Measurements from ENCODE around the gene GIN1.

GIN1 gene

DNA sequence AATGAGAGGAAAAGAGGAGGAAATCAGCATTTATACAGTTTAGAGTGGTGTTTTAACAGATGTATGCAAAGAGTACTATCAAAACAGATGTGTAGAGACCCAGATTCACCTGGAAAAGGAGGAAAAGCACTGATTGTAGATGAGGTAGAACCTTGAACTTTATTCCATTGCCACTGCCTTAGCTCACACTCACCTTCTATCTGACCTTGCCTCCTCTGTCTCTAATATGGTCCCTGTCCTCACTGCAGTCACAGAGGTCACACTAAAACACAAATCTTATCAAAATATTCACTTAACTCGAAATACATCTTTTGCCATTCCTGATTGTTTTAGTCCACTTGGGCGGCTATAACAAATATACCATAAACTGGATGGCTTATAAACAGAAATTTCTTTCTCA, 7.0 kb downstream of the GIN1 start:
- H3K4me1 ChIP-seq (ENCODE audit: insufficient read depth, poor library complexity, severe bottlenecking), result no peaks in the 10 kb centered on the region
- no peak overlapping the region for H3K27ac ChIP-seq (ENCODE audit: poor library complexity, severe bottlenecking)
- ATAC-seq (ENCODE audit: low read depth), result no peak
- TF ChIP-seq CTCF (IDR thresholded peaks at IDR 0.05; ENCODE audit: poor library complexity, severe bottlenecking), result no peak
- H3K9me3 ChIP-seq (ENCODE audit: severe bottlenecking), result no peaks in the 10 kb centered on the region
- no peak for DNase-seq (ENCODE audit: low spot score)
- H3K27me3 ChIP-seq (ENCODE audit: insufficient read depth, poor library complexity, severe bottlenecking), result no peaks in the 10 kb centered on the region
- no peaks in the 10 kb centered on the region for H3K36me3 ChIP-seq (ENCODE audit: low read depth)
- no peak overlapping the region for H3K4me3 ChIP-seq (ENCODE audit: severe bottlenecking)

GRCh38 chr5:103111468-103111867, 8.5 kb downstream of the GIN1 start:
- ATAC-seq (ENCODE audit: low read depth), result no peak
- no peaks in the 10 kb centered on the region for H3K9me3 ChIP-seq (ENCODE audit: severe bottlenecking)
- H3K4me1 ChIP-seq (ENCODE audit: insufficient read depth, poor library complexity, severe bottlenecking), result no peaks in the 10 kb centered on the region
- TF ChIP-seq CTCF (IDR thresholded peaks at IDR 0.05; ENCODE audit: poor library complexity, severe bottlenecking), result no peak
- H3K27ac ChIP-seq (ENCODE audit: poor library complexity, severe bottlenecking), result no peak overlapping the region
- H3K4me3 ChIP-seq (ENCODE audit: severe bottlenecking), result no peak overlapping the region
- H3K27me3 ChIP-seq (ENCODE audit: insufficient read depth, poor library complexity, severe bottlenecking), result no peaks in the 10 kb centered on the region
- DNase-seq (ENCODE audit: low spot score), result no peak
- peaks cover 5% of the 10 kb centered on the region for H3K36me3 ChIP-seq (ENCODE audit: low read depth)

DNA sequence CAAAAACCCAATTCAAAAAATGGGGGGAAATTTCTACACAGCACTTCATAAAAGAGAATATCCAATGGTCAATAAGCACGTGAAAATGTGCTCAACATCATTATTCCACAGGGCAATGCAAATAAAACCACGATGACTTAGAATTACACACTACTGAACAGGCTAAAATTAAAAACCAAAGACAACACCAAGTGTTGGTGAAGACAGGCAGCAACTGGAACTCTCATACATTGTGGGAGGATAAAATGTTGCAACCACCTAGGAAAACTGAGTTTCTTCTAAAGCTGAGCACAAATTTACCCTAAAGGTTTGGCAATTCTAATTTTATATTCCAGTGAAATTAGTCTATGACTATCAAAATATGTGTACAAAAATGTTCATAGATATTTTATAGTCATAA, 9.5 kb downstream of the GIN1 start:
- no peak for DNase-seq (ENCODE audit: low spot score)
- Histone ChIP-seq H3K27me3 (ENCODE audit: insufficient read depth, poor library complexity, severe bottlenecking) (no peaks in the 10 kb centered on the region), H3K4me1 (ENCODE audit: insufficient read depth, poor library complexity, severe bottlenecking) (no peaks in the 10 kb centered on the region), H3K27ac (ENCODE audit: poor library complexity, severe bottlenecking) (no peak overlapping the region), H3K36me3 (ENCODE audit: low read depth) (peaks cover 14% of the 10 kb centered on the region), H3K4me3 (ENCODE audit: severe bottlenecking) (no peak overlapping the region), H3K9me3 (ENCODE audit: severe bottlenecking) (no peaks in the 10 kb centered on the region)
- no peak for ATAC-seq (ENCODE audit: low read depth)
- TF ChIP-seq CTCF (IDR thresholded peaks at IDR 0.05; ENCODE audit: poor library complexity, severe bottlenecking), result no peak

GRCh38 chr5:103109277-103109676, 10.7 kb downstream of the GIN1 start:
- no peak overlapping the region for H3K27ac ChIP-seq (ENCODE audit: poor library complexity, severe bottlenecking)
- no peaks in the 10 kb centered on the region for H3K4me1 ChIP-seq (ENCODE audit: insufficient read depth, poor library complexity, severe bottlenecking)
- no peaks in the 10 kb centered on the region for H3K27me3 ChIP-seq (ENCODE audit: insufficient read depth, poor library complexity, severe bottlenecking)
- TF ChIP-seq CTCF (IDR thresholded peaks at IDR 0.05; ENCODE audit: poor library complexity, severe bottlenecking), result no peak
- no peak for ATAC-seq (ENCODE audit: low read depth)
- no peaks in the 10 kb centered on the region for H3K9me3 ChIP-seq (ENCODE audit: severe bottlenecking)
- no peak for DNase-seq (ENCODE audit: low spot score)
- peaks cover 23% of the 10 kb centered on the region for H3K36me3 ChIP-seq (ENCODE audit: low read depth)
- H3K4me3 ChIP-seq (ENCODE audit: severe bottlenecking), result no peak overlapping the region

GRCh38 chr5:103108086-103108485, 11.9 kb downstream of the GIN1 start:
- H3K27me3 ChIP-seq (ENCODE audit: insufficient read depth, poor library complexity, severe bottlenecking), result no peaks in the 10 kb centered on the region
- ATAC-seq (ENCODE audit: low read depth) (no peak), DNase-seq (ENCODE audit: low spot score) (no peak)
- no peak for TF ChIP-seq CTCF (IDR thresholded peaks at IDR 0.05; ENCODE audit: poor library complexity, severe bottlenecking)
- no peak overlapping the region for H3K4me3 ChIP-seq (ENCODE audit: severe bottlenecking)
- H3K4me1 ChIP-seq (ENCODE audit: insufficient read depth, poor library complexity, severe bottlenecking), result no peaks in the 10 kb centered on the region
- peaks cover 33% of the 10 kb centered on the region for H3K36me3 ChIP-seq (ENCODE audit: low read depth)
- H3K27ac ChIP-seq (ENCODE audit: poor library complexity, severe bottlenecking), result no peak overlapping the region
- H3K9me3 ChIP-seq (ENCODE audit: severe bottlenecking), result no peaks in the 10 kb centered on the region

Data from RWPE2 (cell line).